K562 (cell line): Measurements from ENCODE around the gene ZNF597. TPM values are rescaled to one million over a fixed set of nuclear protein-coding genes. Genes with fewer than 3 reads are reported as not detected.

Source experiments
- ATF7 ChIP-seq: fragments of 450-650 bp; IDR thresholded peaks from 2 replicates; pipeline ENCODE4 v1.7.1; 2014; ENCODE audit warnings: mild to moderate bottlenecking, moderate library complexity
- CBFA2T3 ChIP-seq: fragments of 450-650 bp; IDR thresholded peaks from 2 replicates; pipeline ENCODE4 v1.6.1; 2017
- GATAD2A ChIP-seq: fragments of 450-650 bp; IDR thresholded peaks from 2 replicates; pipeline ENCODE4 v1.6.1; 2017
- HDAC6 ChIP-seq: IDR thresholded peaks from 2 replicates; pipeline ENCODE4 v1.6.1; 2012; ENCODE audit warnings: low read depth, mild to moderate bottlenecking, control low read depth, inconsistent platforms, low read length, moderate library complexity
- MED1 ChIP-seq: sonication (generic); formaldehyde crosslinking; IDR thresholded peaks from 2 replicates; pipeline ENCODE4 v1.8.1; 2023; ENCODE audit warnings: missing genetic modification reagents, borderline replicate concordance
- PHF20 ChIP-seq: fragments of 450-650 bp; IDR thresholded peaks from 2 replicates; pipeline ENCODE4 v1.6.1; 2018; ENCODE audit not compliant: partially characterized antibody
- PHF8 ChIP-seq: fragments of 200-600 bp; sonication (generic); IDR thresholded peaks from 2 replicates; pipeline ENCODE4 v1.6.1; 2012; ENCODE audit warnings: mixed run types, mild to moderate bottlenecking, inconsistent platforms, low read length, moderate library complexity, borderline replicate concordance
- SAFB ChIP-seq: fragments of 200-400 bp; formaldehyde crosslinking; IDR thresholded peaks from 2 replicates; pipeline ENCODE4 v1.6.1; 2017; ENCODE audit warnings: low read depth, low read length, borderline replicate concordance
- YBX1 ChIP-seq: fragments of 450-650 bp; IDR thresholded peaks from 2 replicates; pipeline ENCODE4 v1.7.1; 2016; ENCODE audit warnings: mild to moderate bottlenecking
- ZNF77 ChIP-seq: fragments of 250-450 bp; sonication (Bioruptor Pico); IDR thresholded peaks from 2 replicates; pipeline ENCODE4 v1.5.0; 2020
- ZNF830 ChIP-seq: fragments of 250-450 bp; sonication (Bioruptor Pico); IDR thresholded peaks from 2 replicates; pipeline ENCODE4 v1.5.0; 2021; ENCODE audit warnings: mild to moderate bottlenecking
- ZZZ3 ChIP-seq: fragments of 450-650 bp; IDR thresholded peaks from 2 replicates; pipeline ENCODE4 v1.6.1; 2016; ENCODE audit warnings: antibody characterized with exemption, mild to moderate bottlenecking, moderate library complexity
- polyA plus RNA-seq, 8 experiments: library from polyadenylated mRNA; depleted of rRNA in 4 of 8; stranded (reverse) in 5 of 8; unstranded in 3 of 8; fragments of >200 nt; fragmentation: Nextera tagmentation in 2 of 8; fragmentation: Illumina TruSeq in 1 of 8; extraction: Ambion mirVana in 2 of 8; extraction: Trizol in 1 of 8; gene quantifications; 2 replicates each; pipeline versions ENCODE4 v1.2.1 to v1.2.3, GENCODE V29; 2011 to 2014; ENCODE audit warnings: inconsistent platforms in 1 of 8, missing spikeins in 1 of 8
- total RNA-seq, 7 experiments: library from RNA; depleted of rRNA in 6 of 7; stranded (reverse); fragments of >200 nt in 6 of 7; fragmentation: Illumina TruSeq in 2 of 7; extraction: Trizol in 2 of 7; gene quantifications; 2 replicates each; pipeline versions ENCODE4 v1.2.1 to v1.2.3, GENCODE V29; 2011 to 2021; ENCODE audit warnings: low replicate concordance in 1 of 7
- TF ChIP-seq, protein P1 (sequence below): sonication (generic); formaldehyde crosslinking; IDR thresholded peaks from 2 replicates; pipeline ENCODE4 v1.8.0; 2023; ENCODE audit warnings: mild to moderate bottlenecking, missing genetic modification reagents
- TF ChIP-seq, protein P2 (sequence below): sonication (generic); formaldehyde crosslinking; IDR thresholded peaks from 2 replicates; pipeline ENCODE4 v1.8.0; 2022; ENCODE audit warnings: mild to moderate bottlenecking, missing genetic modification reagents
- TF ChIP-seq, protein P3 (sequence below): fragments of 250-450 bp; sonication (Bioruptor Pico); IDR thresholded peaks from 2 replicates; pipeline ENCODE4 v1.9.0; 2021; ENCODE audit warnings: mild to moderate bottlenecking, inconsistent platforms
- TF ChIP-seq, protein P4 (sequence below): sonication (generic); formaldehyde crosslinking; IDR thresholded peaks from 2 replicates; pipeline ENCODE4 v1.8.0; 2022; ENCODE audit warnings: mild to moderate bottlenecking, missing genetic modification reagents

ZNF597 gene
- total and polyA plus RNA-seq, 9 of the 15 experiments (the other 6 are each of a cell fraction or from before 2014, with no cell fraction given) = 0.14 to 0.68 (median 0.42) TPM

DNA sequence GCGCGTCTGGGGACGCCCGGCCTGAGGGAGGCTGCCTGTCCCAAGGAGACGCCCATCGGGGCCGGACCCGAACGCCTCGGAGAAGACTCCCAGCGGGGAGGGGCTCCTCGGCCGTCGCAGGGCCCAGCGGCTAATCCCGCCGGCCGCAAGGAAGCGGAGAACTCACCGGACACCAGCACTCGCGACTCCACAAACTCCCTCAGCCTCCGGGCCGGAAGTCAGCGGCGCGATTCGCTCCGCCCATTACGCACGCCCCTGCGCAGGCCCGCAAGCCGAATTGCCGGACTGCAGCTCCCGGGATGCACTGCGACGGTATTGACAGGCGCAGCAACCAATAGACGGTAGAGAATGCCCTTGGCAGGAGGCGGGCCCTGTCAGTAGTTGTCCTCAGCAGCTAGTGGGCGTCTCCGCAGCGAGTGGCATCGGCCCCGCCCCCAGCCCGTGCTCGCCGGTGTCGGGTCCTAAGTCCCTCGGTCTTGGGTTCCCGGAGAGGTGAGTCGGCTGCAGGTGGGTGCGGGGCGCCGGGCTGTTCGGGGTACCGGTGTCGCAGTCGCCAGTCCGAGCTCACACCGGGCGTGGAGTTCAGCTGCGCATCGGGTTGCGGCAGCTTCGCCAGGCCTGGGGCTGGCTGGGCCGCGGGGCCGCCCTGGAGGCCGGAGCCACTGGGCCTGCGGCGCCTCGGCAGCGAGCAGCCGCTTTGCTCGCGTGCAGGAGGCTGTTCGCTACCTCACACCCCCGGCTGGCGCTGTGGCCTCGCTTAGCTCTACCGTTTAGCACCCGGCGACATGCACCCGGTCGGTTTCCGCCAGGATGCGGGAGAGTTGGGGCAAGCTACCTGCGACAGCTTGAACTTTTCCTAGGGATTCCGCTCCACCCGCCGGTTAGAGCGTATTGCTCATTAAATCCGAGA is 42.3 kb downstream of the ZNF597 start, which contains the start of the genes ZNF174 and ZSCAN32 (continued):
- TF ChIP-seq, protein P1, sequence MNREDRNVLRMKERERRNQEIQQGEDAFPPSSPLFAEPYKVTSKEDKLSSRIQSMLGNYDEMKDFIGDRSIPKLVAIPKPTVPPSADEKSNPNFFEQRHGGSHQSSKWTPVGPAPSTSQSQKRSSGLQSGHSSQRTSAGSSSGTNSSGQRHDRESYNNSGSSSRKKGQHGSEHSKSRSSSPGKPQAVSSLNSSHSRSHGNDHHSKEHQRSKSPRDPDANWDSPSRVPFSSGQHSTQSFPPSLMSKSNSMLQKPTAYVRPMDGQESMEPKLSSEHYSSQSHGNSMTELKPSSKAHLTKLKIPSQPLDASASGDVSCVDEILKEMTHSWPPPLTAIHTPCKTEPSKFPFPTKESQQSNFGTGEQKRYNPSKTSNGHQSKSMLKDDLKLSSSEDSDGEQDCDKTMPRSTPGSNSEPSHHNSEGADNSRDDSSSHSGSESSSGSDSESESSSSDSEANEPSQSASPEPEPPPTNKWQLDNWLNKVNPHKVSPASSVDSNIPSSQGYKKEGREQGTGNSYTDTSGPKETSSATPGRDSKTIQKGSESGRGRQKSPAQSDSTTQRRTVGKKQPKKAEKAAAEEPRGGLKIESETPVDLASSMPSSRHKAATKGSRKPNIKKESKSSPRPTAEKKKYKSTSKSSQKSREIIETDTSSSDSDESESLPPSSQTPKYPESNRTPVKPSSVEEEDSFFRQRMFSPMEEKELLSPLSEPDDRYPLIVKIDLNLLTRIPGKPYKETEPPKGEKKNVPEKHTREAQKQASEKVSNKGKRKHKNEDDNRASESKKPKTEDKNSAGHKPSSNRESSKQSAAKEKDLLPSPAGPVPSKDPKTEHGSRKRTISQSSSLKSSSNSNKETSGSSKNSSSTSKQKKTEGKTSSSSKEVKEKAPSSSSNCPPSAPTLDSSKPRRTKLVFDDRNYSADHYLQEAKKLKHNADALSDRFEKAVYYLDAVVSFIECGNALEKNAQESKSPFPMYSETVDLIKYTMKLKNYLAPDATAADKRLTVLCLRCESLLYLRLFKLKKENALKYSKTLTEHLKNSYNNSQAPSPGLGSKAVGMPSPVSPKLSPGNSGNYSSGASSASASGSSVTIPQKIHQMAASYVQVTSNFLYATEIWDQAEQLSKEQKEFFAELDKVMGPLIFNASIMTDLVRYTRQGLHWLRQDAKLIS (CRISPR knock-in tag) = no peak; the same call in 1 of the 2 replicates
- peak; percentile 67 for TF ChIP-seq PHF20
- peak; percentile 91; the same call in 1 of the 2 replicates for TF ChIP-seq PHF8
- no peak for TF ChIP-seq SAFB
- TF ChIP-seq, protein P2, sequence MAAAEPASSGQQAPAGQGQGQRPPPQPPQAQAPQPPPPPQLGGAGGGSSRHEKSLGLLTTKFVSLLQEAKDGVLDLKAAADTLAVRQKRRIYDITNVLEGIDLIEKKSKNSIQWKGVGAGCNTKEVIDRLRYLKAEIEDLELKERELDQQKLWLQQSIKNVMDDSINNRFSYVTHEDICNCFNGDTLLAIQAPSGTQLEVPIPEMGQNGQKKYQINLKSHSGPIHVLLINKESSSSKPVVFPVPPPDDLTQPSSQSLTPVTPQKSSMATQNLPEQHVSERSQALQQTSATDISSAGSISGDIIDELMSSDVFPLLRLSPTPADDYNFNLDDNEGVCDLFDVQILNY = 0 out of 2 replicates have a peak, but pooled peaks have one; percentile 52
- no peak for TF ChIP-seq ZNF830
- no peak for TF ChIP-seq ZNF77 (CRISPR knock-in tag)
- TF ChIP-seq YBX1 = no peak
- TF ChIP-seq ATF7 = peak; percentile 92
- 0 out of 2 replicates have a peak, but pooled peaks have one; percentile 31 for TF ChIP-seq GATAD2A
- no peak for TF ChIP-seq CBFA2T3
- TF ChIP-seq, protein P3, sequence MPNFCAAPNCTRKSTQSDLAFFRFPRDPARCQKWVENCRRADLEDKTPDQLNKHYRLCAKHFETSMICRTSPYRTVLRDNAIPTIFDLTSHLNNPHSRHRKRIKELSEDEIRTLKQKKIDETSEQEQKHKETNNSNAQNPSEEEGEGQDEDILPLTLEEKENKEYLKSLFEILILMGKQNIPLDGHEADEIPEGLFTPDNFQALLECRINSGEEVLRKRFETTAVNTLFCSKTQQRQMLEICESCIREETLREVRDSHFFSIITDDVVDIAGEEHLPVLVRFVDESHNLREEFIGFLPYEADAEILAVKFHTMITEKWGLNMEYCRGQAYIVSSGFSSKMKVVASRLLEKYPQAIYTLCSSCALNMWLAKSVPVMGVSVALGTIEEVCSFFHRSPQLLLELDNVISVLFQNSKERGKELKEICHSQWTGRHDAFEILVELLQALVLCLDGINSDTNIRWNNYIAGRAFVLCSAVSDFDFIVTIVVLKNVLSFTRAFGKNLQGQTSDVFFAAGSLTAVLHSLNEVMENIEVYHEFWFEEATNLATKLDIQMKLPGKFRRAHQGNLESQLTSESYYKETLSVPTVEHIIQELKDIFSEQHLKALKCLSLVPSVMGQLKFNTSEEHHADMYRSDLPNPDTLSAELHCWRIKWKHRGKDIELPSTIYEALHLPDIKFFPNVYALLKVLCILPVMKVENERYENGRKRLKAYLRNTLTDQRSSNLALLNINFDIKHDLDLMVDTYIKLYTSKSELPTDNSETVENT (CRISPR knock-in tag) = peak; percentile 16; the same call in 1 of the 2 replicates
- no peak for TF ChIP-seq ZZZ3
- TF ChIP-seq MED1 (CRISPR knock-in tag) = no peak
- TF ChIP-seq, protein P4, sequence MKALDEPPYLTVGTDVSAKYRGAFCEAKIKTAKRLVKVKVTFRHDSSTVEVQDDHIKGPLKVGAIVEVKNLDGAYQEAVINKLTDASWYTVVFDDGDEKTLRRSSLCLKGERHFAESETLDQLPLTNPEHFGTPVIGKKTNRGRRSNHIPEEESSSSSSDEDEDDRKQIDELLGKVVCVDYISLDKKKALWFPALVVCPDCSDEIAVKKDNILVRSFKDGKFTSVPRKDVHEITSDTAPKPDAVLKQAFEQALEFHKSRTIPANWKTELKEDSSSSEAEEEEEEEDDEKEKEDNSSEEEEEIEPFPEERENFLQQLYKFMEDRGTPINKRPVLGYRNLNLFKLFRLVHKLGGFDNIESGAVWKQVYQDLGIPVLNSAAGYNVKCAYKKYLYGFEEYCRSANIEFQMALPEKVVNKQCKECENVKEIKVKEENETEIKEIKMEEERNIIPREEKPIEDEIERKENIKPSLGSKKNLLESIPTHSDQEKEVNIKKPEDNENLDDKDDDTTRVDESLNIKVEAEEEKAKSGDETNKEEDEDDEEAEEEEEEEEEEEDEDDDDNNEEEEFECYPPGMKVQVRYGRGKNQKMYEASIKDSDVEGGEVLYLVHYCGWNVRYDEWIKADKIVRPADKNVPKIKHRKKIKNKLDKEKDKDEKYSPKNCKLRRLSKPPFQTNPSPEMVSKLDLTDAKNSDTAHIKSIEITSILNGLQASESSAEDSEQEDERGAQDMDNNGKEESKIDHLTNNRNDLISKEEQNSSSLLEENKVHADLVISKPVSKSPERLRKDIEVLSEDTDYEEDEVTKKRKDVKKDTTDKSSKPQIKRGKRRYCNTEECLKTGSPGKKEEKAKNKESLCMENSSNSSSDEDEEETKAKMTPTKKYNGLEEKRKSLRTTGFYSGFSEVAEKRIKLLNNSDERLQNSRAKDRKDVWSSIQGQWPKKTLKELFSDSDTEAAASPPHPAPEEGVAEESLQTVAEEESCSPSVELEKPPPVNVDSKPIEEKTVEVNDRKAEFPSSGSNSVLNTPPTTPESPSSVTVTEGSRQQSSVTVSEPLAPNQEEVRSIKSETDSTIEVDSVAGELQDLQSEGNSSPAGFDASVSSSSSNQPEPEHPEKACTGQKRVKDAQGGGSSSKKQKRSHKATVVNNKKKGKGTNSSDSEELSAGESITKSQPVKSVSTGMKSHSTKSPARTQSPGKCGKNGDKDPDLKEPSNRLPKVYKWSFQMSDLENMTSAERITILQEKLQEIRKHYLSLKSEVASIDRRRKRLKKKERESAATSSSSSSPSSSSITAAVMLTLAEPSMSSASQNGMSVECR (CRISPR knock-in tag) = peak; percentile 77
- TF ChIP-seq HDAC6 = no peak
